Adipocyte (in vitro differentiated cells): Measurements from ENCODE around the gene BTBD1.
A peak's percentile ranks its signal among the peaks of the same experiment; 100 is the strongest.

Experiments used
- DNase-seq: peaks from one replicate; pipeline ENCODE4 v3.0.0-alpha.2; 2015; ENCODE audit warnings: low read depth
- H3K27me3 ChIP-seq: replicated peaks from 2 replicates; pipeline ENCODE4 v1.7.0; 2013; ENCODE audit warnings: mild to moderate bottlenecking, low read length, moderate library complexity; ENCODE audit not compliant: control insufficient read depth, insufficient read depth
- H3K36me3 ChIP-seq: 2 replicates; pipeline ENCODE4 v1.7.0; 2013; ENCODE audit warnings: low read length, mild to moderate bottlenecking, moderate library complexity; ENCODE audit not compliant: control insufficient read depth, insufficient read depth, severe bottlenecking
- H3K4me1 ChIP-seq: 2 replicates; pipeline ENCODE4 v1.7.0; 2013; ENCODE audit warnings: mild to moderate bottlenecking, low read length, moderate library complexity; ENCODE audit not compliant: control insufficient read depth, insufficient read depth
- H3K4me3 ChIP-seq: 2 replicates; pipeline ENCODE4 v1.7.0; 2013; ENCODE audit warnings: mild to moderate bottlenecking, low read length, moderate library complexity
- H3K9ac ChIP-seq: 2 replicates; pipeline ENCODE4 v1.7.0; 2013; ENCODE audit warnings: mild to moderate bottlenecking, low read length, moderate library complexity
- H3K9me3 ChIP-seq: 2 replicates; pipeline ENCODE4 v1.7.0; 2013; ENCODE audit warnings: mild to moderate bottlenecking, low read length, moderate library complexity; ENCODE audit not compliant: control insufficient read depth

BTBD1 gene

GRCh38 chr15:83108266-83109219 is 41.5 kb upstream of the BTBD1 start:
- Histone ChIP-seq H3K4me3 (no peak overlapping the region), H3K9me3 (no peaks in the 10 kb centered on the region), H3K9ac (no peak overlapping the region), H3K4me1 (no peaks in the 10 kb centered on the region), H3K27me3 (peaks cover 32% of the 10 kb centered on the region), H3K36me3 (no peaks in the 10 kb centered on the region)
- no peak for DNase-seq

DNA sequence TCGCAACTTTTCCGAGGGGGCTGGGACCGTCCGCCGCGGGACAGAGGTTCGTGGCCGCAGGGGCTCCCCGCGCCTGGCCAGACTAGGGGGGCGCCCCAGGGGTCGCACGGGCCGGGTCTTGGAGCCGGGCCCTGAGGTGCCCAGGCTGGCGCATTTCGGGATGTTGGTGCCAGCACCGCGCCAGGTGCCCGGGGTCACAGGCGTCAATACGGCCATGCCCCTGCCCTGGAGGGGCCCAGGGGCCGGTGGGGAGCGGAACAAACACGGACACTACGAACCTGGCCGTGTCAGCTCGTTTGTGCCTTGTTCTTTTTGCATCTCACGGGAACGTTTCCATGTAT is 40.8 kb upstream of the BTBD1 start:
- no peak for DNase-seq
- Histone ChIP-seq H3K4me1 (no peaks in the 10 kb centered on the region), H3K4me3 (peak overlapping the region; percentile 74), H3K9ac (no peak overlapping the region), H3K27me3 (peaks cover 32% of the 10 kb centered on the region), H3K36me3 (no peaks in the 10 kb centered on the region), H3K9me3 (no peaks in the 10 kb centered on the region)

DNA sequence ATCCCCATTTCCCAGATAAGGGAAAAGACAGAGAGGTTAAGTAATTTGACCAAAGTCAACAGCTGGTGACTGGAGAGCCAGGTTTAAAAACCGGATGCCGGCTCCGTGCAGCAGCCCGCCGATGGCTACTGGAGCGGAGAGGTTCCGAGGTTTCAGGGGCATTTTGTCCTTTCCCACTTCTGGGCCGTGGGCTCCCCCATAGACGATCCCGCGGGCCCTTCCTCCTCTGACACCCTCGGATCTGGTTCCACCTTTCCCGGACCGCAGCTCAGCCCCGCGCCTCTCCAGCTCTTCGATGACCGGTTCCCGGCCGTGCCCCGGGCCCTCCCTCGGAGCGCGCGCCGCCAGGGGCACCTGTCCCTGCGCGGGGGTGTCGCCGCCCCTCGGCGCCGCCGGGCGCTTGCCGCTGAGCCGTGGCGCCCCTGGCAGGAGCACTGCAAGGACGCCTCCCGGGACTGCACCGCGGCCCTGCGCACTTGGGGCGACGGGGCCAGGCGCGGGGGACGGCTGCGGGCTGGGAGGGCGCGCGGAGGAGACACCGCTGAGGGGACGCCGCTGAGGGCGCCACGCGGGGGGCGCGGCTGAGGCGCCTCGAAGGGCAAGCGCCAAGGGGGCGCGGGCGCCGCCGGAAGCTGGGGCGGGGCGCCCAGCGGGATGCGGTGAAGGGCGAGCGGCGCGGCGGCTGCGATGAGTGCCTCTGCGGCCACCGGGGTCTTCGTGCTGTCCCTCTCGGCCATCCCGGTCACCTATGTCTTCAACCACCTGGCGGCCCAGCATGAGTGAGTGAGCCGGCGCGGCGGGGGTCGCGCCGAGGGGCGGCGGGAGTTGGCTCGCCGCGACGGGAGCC is 40.2 kb upstream of the BTBD1 start, which contains the start of gene TM6SF1:
Gene TM6SF1 (plus strand): TSS at position 652 of the 847 bp plus-strand sequence. CDS start 36 bp downstream, at position 688.
- Histone ChIP-seq H3K27me3 (peaks cover 38% of the 10 kb centered on the region), H3K4me1 (no peaks in the 10 kb centered on the region)
- peak; percentile 55 for DNase-seq

DNA sequence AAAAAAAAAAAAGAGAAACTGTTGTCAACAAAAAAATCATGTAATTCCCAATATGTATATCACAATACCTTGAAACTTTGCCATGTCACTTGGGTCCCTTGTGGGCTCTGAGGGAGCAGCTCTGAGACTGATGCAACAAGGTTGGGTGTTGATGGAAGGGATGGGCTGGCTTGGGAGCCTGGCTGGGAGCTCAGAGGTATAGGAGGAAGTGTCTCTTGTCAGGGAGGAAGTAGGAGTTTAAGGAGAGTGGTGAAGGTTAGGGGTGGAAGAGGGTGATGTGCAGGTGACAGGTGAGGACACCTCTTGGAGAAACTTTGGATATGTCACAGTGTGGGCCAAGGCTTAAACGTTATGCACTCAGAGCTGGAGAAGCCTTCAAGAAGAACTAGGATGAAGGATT is 38.4 kb upstream of the BTBD1 start:
- Histone ChIP-seq H3K9me3 (no peaks in the 10 kb centered on the region), H3K36me3 (no peaks in the 10 kb centered on the region), H3K4me3 (no peak overlapping the region), H3K9ac (no peak overlapping the region), H3K4me1 (no peaks in the 10 kb centered on the region), H3K27me3 (peaks cover 49% of the 10 kb centered on the region)
- DNase-seq = no peak

More for the DNA sequence above, 40.2 kb upstream of the BTBD1 start, which contains the start of gene TM6SF1:
- no peaks in the 10 kb centered on the region for H3K9me3 ChIP-seq
- no peaks in the 10 kb centered on the region for H3K36me3 ChIP-seq
- no peak within 1 kb of the TSS for H3K9ac ChIP-seq
- H3K4me3 ChIP-seq = peak within 1 kb of the TSS; percentile 74

- Histone ChIP-seq H3K36me3 (no peaks in the 10 kb centered on the region), H3K9ac (no peak overlapping the region), H3K27me3 (peaks cover 42% of the 10 kb centered on the region), H3K4me3 (no peak overlapping the region), H3K4me1 (no peaks in the 10 kb centered on the region), H3K9me3 (no peaks in the 10 kb centered on the region)
- DNase-seq = no peak
Measured at GRCh38 chr15:83104141-83104540, 37.1 kb upstream of the BTBD1 start.

GRCh38 chr15:83102346-83102745 is 35.3 kb upstream of the BTBD1 start:
- DNase-seq = no peak
- Histone ChIP-seq H3K4me1 (no peaks in the 10 kb centered on the region), H3K9ac (no peak overlapping the region), H3K4me3 (no peak overlapping the region), H3K9me3 (peaks cover 10% of the 10 kb centered on the region), H3K36me3 (no peaks in the 10 kb centered on the region), H3K27me3 (peaks cover 35% of the 10 kb centered on the region)

- H3K27me3 ChIP-seq = peaks cover 29% of the 10 kb centered on the region
- H3K9ac ChIP-seq = no peak overlapping the region
- no peaks in the 10 kb centered on the region for H3K4me1 ChIP-seq
- H3K4me3 ChIP-seq = no peak overlapping the region
- no peak for DNase-seq
- no peaks in the 10 kb centered on the region for H3K36me3 ChIP-seq
- H3K9me3 ChIP-seq = peaks cover 17% of the 10 kb centered on the region
Measured at GRCh38 chr15:83100097-83100646, 33.1 kb upstream of the BTBD1 start.

DNA sequence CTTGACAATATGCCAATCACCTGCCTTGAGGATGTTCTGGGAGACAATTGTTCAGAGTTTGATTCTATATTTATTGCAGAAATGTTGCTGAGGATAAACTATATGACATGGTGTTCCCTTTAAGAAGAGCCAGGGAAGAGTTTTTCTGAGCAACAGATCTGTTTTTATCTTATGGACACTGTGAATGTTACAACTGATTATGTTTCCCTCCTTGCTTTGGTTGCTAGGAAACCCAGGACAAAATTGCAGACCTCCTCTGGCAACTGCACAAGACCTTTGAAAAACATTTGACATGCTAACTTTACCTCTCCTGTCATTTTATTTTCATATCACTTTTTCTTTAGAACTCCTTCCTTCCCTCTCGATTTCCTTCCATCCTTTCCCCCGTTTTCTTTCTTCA is 32.2 kb upstream of the BTBD1 start:
- Histone ChIP-seq H3K4me3 (no peak overlapping the region), H3K36me3 (no peaks in the 10 kb centered on the region), H3K9me3 (peaks cover 17% of the 10 kb centered on the region), H3K27me3 (peaks cover 29% of the 10 kb centered on the region), H3K4me1 (no peaks in the 10 kb centered on the region), H3K9ac (no peak overlapping the region)
- DNase-seq = no peak

DNA sequence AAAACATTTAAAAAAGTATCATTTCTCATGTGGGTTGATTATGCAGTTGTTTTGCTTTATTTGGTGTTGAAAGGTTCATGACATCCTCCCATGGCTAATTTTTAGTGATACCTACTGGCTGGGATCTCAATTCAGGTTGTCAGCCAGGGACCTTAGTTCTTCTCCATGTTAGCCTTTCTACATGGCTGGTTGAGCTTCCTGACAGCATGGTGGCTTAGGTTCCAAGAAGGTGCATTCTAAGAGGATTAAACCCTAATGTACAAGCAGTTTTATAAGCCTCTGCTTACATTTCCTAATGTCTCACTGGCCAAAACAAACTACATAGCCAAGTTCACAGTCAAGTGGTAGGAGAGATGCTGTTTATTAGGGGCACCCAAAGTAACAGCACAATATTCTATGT is 31.0 kb upstream of the BTBD1 start:
- Histone ChIP-seq H3K36me3 (no peaks in the 10 kb centered on the region), H3K9ac (no peak overlapping the region), H3K27me3 (peaks cover 29% of the 10 kb centered on the region), H3K4me3 (no peak overlapping the region), H3K4me1 (no peaks in the 10 kb centered on the region), H3K9me3 (peaks cover 17% of the 10 kb centered on the region)
- no peak for DNase-seq

DNA sequence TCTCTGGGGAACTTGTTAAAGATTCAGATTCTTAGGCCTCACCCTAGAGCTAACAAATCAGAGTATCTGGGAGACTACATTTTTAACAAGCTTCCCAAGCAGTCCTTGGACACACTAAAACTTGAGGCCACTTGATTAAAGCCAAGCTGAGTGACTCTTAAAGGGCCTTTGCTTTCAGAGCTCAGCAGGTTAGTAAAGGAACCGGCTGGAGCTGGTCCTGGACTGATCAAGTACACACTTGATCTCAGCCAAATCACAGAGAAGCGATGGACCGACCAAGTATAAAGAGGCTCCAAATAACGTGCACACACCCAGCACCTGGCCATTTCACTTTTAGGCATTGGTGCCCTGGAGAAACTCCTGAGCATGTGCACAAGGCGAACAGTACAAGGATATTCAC is 27.5 kb upstream of the BTBD1 start:
- DNase-seq = no peak
- Histone ChIP-seq H3K4me3 (no peak overlapping the region), H3K9me3 (peaks cover 17% of the 10 kb centered on the region), H3K36me3 (no peaks in the 10 kb centered on the region), H3K4me1 (no peaks in the 10 kb centered on the region), H3K9ac (no peak overlapping the region), H3K27me3 (peaks cover 7% of the 10 kb centered on the region)
